GM19351 (cell line): ENCODE results near the gene OTOF.

Experiments
- ATAC-seq: cut with Tn5 transposase; IDR thresholded peaks from one replicate; pipeline ENCODE4 v1.9.1; 2021; ENCODE audit warnings: mild to moderate bottlenecking, moderate library complexity; ENCODE audit not compliant: unreplicated experiment

The OTOF gene

GRCh38 chr2:26466662-26467310 lies 11.1 kb downstream of the OTOF start:
- no peak for ATAC-seq

DNA sequence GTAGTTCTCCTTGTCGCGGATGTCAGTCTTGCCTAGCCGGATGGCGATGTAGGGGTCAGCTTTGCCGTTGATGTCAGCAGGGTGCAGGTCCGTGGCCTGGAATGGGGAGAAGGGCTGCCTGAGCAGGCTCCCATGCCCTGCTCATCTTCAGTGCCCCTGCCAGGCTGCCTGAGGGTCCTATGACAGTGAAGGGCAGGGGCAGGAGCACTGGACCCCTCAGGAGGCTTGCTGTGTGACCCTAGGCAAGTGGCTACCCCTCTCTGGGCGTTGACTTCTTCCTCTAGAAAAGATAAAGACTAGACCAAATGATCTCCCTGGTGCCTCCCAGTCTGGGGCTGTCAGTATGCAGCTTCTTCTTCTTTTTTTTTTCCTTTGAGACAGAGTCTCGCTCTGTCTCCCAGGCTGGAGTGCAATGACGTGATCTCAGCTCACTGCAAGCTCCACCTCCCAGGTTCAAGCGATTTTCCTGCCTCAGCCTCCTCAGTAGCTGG lies 11.9 kb downstream of the OTOF start:
- ATAC-seq: no peak

DNA sequence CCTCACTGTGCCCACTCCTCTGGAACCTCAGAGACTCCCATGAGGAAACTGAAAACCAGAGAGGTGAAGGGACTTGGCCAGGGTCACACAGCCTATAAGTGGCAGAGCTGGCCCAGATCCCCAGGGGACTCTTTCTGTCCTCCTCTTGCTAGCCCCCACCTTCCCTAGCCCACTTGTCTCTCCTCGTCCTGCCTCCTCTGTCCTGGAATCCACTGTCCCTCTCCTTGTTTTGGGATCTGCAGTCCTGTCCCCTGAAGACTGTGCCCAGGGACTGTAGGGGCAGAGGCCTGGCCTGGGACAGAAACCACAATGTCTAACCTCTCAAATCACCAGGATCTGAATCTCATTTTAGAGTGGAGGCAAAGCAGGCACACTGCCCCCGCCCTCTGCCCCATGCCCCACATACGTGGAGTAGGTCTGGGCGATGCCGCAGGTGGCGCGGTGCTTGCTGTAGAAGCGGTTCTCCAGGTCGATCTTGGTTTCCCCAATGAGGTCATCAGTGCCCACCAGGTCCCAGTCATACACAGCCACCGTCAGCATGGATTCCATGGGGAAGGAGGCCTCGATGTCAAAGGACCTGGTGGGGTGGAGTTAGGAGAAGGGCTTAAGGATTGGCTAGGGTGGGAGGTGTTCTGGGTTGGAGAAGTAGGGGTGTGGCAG lies 12.5 kb downstream of the OTOF start:
- ATAC-seq: no peak

DNA sequence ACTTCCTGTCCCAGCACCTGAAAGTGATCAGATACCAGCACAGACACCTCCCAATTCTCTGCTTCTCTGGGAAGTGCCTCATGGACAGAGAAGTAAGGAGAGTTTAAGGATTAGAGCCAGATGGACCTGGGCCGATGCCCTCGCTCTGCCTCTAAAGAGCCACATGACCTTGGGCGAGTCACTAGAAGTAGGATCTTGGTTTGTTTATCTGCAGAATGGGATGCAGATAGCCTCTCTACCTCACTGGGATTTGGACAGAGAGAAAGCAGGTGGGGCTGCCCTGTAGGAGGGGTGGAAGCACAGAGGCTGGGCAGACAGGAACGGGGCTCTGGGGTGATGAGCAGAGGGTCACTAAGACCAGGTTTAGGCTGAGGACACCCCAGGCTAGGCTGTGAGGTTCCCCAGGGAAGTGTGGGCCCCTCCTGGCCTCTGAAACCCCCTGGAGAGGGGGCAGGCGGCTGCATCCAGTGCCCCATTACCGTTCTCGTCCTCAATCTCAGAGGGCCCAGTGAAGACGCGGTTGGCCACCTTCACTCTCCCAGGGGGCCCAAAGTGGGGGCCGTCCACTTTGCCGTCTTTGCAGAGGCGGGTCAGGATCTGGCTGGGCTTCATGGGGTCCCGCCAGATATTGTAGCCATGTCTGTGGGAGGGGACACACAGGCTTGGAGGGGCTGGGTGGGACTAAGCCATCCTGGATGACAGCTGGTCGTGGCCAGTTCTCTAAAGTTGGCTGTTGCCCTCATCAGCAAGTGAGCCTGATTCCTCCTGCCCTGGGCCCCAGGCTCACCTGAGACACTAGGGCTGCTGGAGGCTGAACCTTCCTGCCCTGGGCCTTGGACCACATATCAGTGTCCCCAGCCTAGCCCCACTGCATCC lies 13.3 kb downstream of the OTOF start:
- ATAC-seq: no peak

GRCh38 chr2:26463244-26464192 lies 14.4 kb downstream of the OTOF start:
- no peak for ATAC-seq

GRCh38 chr2:26462511-26463243 lies 15.2 kb downstream of the OTOF start:
- no peak for ATAC-seq

DNA sequence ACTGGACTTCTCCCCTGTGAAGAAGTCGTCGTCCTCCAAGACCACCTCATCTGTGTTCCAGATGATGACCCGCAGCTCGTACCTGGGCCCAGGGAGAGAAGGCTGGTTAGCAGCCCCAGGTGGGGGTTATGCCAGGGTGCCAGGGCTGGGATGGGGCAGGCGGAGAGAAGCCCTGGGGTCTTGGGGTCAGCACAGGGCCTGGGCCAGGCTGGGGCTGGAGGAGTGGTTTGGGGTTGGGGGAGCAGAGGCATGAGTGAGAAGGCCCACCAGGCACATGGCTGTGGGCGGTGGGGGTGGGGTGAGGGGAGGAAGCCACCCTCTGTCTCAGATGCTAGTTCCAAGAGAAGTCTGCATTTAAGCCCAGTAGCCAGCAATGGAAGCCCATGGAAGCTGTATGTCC lies 15.8 kb downstream of the OTOF start:
- no peak for ATAC-seq

DNA sequence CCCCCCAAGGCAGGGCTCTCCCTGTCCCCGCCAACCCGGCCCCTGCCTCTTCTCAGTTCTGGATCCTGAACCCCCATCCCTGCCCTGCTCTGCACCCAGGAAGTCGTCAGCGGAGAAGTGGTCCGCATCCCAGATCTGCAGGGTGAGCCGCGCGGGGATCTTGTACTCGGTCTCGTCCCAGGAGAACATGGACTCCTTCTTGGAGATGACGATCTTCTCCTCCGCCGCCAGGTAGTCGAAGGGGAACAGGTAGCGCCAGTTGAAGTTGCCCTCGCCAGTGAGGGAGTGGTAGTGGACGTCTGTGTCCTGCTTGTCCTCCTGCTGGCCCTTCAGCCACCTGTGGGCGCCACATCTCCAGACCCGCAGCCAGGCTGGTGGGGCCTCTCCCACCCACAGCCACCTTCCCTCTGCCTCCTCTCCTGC lies 16.3 kb downstream of the OTOF start:
- no peak for ATAC-seq

- no peak for ATAC-seq
Measured at GRCh38 chr2:26460613-26461031, 17.3 kb downstream of the OTOF start.

DNA sequence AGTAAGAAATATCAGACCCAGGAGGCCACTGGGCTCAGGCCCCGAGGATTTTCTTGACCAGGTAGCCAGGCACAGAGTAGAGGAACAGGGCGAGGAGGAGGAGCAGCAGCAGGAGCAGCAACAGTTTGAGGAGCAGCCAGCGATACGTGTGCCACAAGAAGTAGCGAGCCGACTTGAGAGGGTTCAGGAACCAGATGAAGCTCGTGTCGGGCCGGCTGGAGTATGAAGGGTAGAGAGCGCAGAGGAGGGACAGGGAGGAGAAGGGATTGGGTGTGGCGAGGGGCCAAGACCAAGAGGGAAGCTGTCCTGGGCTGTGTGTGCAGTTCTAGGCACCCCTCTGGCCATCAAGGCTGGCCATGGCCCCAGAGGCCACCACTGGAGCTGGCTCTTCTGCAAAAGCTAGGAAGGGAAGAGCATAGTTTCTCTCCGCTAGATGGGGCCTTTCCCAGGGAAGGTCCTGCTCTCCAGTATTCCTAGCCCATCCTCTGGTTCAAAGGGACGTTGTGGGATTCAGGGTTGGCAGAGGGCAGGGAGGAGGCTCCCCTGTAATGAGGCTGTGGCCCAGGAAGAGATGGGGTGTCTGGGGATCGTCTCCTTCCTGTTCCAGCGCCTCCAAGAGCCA lies 17.8 kb downstream of the OTOF start:
- no peak for ATAC-seq

GRCh38 chr2:26458365-26459042 lies 19.4 kb downstream of the OTOF start:
- ATAC-seq: no peak

GRCh38 chr2:26457695-26458364 lies 20.1 kb downstream of the OTOF start:
- no peak for ATAC-seq

DNA sequence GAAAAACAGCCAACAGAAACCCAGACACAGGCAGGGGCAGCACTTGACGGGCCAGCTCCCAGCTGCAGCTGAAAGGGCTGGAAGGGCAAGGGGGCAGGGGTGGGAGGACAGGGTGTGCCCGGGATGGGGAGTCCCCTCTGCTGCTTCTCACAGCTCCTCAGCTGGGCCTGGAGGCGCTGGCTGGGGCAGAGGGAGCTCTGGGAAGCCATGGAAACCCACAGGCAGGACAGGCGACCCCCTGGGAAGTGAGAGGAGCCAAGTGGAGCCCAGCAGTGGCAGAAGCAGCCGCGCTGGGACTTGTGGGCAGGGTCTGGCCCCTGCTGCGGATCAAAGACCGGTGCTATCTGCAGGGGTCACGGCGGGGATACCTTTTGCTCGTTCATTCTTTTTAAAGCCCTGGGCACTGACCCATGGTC lies 20.7 kb downstream of the OTOF start:
- no peak for ATAC-seq

DNA sequence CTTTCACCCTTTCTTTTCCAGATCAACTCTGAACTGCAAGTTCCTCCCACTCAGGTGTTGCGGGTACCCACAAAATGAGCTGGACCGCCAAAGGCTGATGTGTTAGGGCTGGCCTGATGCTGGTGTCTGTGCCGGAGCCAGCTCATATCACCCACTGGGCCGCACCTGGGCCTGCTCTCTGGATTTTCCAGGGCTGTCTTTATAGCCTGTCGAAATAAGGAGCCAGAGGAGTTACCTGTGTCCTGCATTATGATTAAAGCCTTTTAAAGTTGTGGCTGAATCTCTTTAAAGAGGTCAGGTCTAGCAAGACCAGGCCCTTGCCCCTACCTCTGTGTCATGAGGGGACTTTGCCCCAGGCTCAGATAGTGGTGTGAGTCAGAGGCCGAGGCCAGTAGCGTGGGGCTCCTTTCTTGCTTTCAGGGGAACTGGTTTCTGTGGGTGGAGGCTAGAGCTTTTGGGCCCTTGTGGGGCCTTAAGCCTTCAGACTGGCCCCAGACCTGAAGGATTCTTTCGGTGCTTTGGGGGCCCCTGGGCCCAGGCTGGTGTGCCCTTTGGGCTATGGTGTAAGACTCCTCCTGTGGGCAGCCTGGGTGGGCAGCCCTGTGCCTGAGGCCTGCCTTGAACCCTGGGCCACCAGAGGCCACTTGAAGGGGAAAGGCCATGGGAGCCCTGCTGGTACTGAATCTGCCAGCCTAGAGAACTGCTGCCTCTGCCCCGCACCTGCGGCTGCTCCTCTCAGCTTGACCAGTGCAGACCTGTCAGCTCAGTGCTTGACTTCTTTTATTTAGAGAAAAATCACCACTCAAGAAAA lies 21.3 kb downstream of the OTOF start:
- no peak for ATAC-seq

DNA sequence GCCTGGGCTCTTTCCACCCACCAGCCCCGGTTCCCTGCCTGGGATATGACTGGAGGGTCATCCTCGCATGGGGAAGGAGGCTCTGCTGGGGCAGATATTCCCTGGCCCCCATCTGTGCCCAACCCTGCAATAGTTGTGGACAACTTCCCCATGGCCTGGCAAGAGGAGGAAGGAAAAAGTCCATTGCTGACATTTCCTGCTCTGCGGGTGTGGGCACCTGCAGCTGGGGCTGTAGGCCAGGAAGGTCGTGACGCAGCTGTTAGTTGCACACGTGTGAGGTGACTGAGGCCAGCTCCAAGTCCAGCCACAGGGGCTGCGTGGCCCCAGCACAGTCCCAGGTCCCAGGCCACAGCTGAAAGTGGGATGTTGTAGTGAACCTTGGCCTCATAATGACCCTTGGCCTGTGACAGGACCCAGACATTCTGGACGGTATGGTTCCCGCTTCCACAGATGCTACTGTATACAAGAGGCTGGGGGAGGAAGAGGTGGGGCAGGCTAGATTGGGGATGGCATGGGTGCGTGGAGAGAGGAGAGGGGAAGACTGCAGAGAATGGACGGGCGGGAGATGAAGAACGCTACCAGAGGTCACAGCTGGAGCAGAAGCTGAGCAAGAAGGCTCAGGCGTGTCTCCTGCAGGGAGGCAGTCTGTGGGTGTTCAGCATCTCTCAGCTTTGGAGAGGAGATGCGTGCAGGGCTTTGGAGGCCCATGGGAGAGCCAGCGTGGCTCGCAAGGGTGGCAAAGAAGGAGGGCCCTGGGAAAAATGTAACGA lies 22.1 kb downstream of the OTOF start:
- ATAC-seq: no peak

- no peak for ATAC-seq
Measured at GRCh38 chr2:26455037-26455669, 22.8 kb downstream of the OTOF start.
